HG03571 (cell line): ENCODE measurements around the gene ST6GALNAC5.
"Not testable (repeated sequence)": the region's sequence is repeated elsewhere in the genome, so short reads cannot be mapped to it uniquely, and the experiment has no call there.

ENCODE experiments used
- ATAC-seq: cut with Tn5 transposase; IDR thresholded peaks from one replicate; pipeline ENCODE4 v1.9.1; 2021; ENCODE audit not compliant: unreplicated experiment

ST6GALNAC5 gene

DNA sequence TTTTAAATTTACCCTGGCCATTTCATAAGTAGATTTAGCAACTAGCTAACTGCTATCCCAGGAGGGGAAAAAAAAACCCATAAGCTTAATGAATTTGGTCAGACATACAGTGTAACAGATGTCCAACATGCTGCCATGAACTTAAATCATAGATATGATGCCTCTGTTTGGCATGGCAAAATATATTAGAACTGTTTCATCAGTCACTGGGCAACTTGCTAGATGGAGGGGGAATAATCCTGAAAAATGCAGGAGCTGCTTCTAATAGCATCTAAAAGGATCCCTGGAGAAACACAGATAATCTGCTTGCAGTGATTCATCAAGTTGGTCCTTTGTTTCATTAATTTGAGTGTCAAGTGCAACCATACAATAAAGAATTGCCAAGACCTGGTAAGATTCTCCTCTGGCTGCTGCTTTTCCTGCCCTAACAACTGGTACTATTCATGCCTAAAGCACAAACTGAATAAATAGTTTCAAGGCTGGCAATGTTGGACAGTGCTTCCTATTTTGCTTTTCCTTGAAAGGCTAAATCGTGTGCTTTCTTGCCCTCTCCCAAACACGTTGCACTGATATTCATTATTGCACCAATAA lies 1.5 kb upstream of the ST6GALNAC5 start:
- no peak for ATAC-seq

DNA sequence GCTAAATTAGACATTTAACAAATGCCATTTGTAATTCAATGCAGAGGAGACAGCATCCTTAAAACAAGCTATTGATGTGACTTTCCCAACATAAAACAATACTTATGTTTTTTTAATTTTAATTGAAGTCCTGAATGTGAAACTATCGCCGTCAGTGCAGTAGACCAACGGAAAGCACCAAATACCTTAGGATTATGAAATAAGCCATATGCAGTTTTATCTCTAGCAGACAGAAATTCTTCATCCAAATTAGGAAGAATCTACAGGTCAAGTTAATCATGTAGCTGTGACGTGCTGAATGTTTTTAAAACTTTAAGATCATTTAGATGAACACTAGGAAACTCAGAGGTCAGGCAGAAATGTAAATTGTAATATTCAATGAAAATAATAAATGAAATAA lies 714 bp upstream of the ST6GALNAC5 start:
- ATAC-seq: no peak

DNA sequence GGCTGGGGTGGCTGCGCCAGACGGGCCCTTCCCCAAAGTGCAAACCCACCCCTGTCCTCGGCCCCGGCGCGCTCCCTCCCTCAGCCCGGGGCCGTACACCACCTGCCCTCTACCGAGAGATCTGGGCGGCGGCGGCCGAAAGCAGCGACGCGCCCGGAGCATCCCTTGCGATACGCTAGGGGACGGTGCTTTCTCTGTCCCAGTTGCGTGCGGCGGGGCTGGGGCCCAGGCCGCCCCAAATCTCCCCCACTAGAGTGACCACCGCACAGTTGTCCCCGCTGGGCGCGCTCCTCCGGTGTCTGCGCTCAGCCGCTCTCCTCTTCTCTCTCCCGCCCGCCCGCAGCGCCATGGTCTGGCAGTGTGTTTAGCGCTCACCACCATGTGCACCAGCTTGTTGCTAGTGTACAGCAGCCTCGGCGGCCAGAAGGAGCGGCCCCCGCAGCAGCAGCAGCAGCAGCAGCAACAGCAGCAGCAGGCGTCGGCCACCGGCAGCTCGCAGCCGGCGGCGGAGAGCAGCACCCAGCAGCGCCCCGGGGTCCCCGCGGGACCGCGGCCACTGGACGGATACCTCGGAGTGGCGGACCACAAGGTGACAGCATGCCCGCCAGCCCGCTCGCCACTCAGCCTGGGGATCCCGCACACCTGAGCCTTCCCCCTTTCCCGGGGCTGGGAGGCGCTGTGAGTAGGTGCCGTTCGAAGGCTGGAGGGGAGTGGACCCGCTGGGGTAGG lies 1.0 kb downstream of the ST6GALNAC5 start:
- no peak for ATAC-seq

GRCh38 chr1:76868916-76869315 lies 1.6 kb downstream of the ST6GALNAC5 start:
- no peak for ATAC-seq

- no peak for ATAC-seq
These were observed 2.8 kb downstream of the ST6GALNAC5 start for GRCh38 chr1:76870037-76870436.

GRCh38 chr1:76871355-76871974 lies 4.2 kb downstream of the ST6GALNAC5 start:
- ATAC-seq: peak; percentile 91

DNA sequence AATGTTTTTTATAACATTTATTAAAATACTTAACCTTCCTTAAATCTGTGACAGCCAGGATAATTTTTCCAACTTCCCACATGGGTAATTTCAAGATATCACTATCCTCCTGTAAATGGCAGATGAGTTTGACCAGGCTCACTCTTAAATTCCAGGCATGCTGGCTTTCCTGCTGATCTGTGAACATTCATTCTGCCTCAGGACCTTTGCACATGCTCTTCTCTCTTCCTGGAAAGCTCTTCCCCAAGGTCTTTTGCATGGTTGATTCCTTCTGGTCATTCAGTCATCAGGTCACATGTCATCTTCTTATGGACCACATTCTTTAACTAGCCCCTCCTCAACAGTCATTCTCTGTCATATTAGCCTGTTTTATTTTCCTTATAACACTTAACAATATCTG lies 5.7 kb downstream of the ST6GALNAC5 start:
- ATAC-seq: no peak

- no peak for ATAC-seq
These were observed 9.5 kb downstream of the ST6GALNAC5 start for GRCh38 chr1:76876655-76877395.

- not testable (repeated sequence) for ATAC-seq
These were observed 11.7 kb downstream of the ST6GALNAC5 start for GRCh38 chr1:76879014-76879413.

DNA sequence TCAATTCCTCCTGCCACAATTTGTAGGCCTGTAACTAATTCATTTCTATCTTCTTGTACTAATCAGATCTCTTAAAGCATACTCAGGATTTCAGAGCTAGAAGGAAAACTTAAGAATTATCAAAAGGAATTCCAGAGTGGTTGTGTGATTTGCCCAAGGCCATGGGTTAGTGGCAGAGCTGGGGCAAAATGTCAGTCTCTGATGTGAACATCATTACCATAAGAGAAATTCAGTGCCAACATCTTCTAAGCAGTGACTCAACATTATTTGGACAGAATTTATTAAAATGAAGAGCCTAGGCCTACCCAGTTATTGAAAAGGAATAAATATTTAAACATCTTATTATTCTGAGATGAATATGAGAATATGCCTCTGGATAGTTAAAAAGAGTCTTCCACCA lies 14.5 kb downstream of the ST6GALNAC5 start:
- ATAC-seq: no peak

DNA sequence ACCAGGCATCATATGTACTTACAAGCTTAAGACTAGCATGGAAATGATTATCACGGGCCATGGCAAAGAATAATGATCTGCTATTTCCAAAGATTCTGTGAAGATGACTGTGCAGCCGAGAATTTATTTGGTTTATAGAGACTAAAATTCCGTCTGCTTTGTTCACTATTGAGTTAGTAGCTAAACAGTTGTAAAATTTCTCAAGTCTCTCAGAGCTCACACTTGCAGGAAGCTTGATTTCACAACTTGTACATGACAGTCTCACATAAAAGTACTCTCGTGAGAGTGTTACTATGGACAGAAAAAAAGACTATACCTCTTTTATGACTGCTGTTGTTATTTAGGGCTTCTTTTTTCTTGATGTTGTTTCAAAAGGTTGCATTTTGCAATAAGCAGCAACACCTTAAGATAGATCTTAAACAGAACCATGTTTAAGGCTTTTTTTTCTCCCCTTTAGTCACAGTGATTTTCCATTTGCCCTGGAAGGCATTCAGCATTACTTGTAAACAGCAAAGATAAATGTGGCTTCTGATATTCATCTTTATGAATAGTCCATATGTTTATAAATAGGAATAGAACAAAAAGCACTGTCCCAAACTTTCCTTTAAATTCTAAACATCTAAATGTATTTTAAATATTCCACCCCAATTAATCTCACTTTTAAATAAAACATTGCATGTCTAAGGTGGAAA lies 24.8 kb downstream of the ST6GALNAC5 start:
- ATAC-seq: no peak

DNA sequence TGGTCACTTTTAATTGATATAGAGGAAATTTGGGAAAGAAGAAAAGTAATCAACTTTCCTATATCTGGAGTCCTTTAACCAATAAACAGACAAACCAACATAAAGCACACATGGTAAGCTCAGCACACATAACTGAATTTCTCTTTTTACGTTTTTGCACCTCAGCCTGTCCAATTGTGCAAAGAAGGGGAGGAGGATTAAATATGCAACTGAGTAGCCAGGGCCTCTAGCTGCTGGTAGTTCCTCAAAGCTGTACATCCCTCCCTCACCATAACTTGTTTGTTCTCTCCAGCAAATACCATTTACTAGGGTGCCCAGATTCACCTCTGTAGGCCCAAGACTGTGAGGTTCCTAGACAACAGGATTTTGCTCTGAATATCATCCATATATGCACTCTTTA lies 25.4 kb downstream of the ST6GALNAC5 start:
- ATAC-seq: no peak

DNA sequence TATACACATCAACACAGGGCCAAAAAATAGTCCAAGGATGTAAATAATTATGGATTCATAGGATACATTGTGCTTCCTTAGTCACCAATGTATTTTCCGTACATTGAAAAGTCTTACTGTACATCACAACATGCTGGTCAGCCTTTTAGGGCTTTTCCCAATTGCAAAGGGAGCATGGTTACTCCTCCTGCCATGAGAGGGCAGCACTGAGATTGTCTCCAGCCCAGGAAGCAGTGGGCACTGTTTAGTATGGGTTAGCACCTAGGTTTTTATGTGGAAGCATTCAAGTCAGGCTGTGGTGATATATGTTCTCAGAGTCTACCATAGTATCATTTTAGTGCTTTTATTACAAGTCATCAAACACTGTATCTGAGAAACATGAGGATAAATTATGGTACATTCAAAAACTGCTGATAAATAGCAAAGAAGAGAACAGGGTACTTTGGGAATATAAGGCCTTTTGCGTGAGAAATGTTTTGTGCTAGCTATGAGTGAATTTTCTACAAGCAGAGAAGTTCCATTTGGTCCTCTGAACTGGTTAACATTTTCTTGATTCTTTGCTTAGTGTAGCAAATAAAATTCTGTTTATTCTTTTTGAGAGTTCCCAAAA lies 34.0 kb downstream of the ST6GALNAC5 start:
- ATAC-seq: peak; percentile 80

DNA sequence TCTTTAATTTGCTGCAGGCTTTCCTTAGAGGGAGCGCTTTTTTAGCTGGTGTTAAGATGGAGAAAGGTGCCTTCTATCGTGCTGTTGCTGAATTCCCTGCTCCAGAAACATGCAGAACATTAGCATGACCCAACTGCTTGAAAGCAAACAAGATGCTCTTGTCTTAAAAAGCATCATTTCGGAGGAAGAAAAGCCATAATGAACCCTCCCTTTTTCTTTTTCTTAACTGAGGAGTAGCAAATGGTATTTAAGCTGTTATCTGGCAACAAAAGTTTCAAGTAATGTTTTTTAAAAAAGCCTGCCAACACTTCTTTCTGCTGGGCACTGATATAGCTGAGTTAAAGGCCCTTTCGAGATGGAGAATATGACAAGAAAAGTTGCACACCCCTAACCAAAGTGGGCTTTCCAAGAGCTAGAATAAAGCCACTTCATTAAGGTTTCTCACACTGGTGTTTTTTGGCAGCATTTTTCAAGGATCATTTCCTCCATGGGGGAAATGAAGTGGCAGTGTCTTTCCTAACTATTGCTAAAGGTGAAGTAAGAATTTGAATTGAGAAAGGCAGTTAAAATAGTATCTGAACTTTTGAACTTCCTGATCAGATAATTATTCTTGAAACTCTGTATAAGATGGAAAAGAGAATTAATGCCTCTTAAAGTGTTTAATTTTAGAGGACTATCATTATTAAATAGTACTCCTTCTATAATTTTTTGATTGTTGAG lies 38.8 kb downstream of the ST6GALNAC5 start:
- ATAC-seq: no peak

DNA sequence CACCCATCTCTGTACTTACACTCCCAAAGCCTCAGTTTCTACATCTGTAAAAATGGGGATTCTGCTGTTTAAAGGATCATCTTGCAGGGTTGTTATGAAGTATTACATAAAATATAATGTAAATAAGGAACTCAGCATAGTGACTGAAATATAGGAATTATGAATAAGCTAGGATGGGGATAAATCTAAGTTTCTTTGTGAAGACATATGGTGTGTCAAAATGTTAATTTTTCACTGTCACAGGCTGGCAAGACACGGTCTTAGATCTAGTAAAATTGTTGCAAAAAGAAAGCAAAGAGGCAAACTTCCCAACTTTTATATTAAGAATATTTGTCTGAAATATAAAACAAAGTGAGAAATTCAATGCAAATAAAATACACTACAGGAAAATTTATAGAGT lies 42.0 kb downstream of the ST6GALNAC5 start:
- ATAC-seq: no peak

DNA sequence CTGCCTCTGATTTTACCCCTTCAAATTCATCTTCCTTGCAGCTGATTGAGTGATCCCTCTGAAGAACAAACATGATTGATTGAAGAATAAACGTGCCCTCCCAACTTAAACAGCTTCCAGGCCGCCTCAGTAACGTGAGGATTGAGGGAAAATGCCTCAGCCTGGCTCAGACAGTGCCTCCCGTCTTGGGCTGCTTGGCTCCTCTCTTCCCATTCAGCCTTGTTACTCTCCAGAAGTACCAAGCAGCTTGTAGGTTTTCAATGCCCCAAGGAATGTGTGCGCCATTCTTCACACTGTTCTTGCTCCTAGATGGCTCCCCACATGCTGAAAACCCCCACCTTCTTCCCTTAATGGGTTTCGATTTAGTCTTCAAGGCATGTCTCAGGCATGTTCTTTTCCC lies 51.8 kb downstream of the ST6GALNAC5 start:
- no peak for ATAC-seq

- no peak for ATAC-seq
These were observed 54.3 kb downstream of the ST6GALNAC5 start for GRCh38 chr1:76921590-76921989.

GRCh38 chr1:76925825-76926224 lies 58.5 kb downstream of the ST6GALNAC5 start:
- ATAC-seq: no peak

DNA sequence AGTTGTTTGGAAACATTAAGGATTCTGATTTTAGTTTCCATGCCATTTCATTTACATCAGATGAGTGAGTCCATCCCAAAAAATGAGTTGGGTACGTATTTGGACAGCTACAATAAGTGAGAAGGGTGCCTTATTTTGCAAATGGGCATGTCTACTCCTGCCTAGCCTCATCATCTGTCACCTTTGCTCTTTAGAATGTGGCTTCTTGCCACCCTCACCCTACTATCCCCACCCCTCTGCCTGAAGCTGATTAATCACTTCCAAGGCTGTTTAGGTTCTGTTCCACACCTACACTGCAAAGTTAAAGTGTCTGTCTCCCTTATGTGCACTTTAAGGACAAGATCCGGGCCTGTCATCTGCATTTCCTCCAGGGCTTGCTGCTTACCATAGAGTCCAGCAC lies 61.2 kb downstream of the ST6GALNAC5 start:
- no peak for ATAC-seq

GRCh38 chr1:76929136-76929535 lies 61.9 kb downstream of the ST6GALNAC5 start:
- ATAC-seq: no peak
